MCF 10A (cell line): ENCODE results near the gene ABCG4. TPM values are rescaled to one million over a fixed set of nuclear protein-coding genes. Genes with fewer than 3 reads are reported as not detected.

Experiments used
- BruUV-seq: library from RNA; stranded (reverse); fragments of 400-500 nt; replicated peaks from 2 replicates; lab custom pipeline; 2021; lab: Mats Ljungman, UMichigan
- CTCF ChIA-PET: fragments of 300-600 bp; sonication (Branson Sonifier 250); formaldehyde crosslinking; extraction: SDS; loops from one replicate; lab custom pipeline; 2021; ENCODE audit warnings: antibody characterized with exemption, inconsistent platforms; lab: Yijun Ruan, JAX
- POLR2A ChIA-PET: fragments of 300-600, 350-650 bp; sonication (Branson Sonifier 250); formaldehyde crosslinking; extraction: SDS; loops from one replicate; lab custom pipeline; 2020; ENCODE audit warnings: antibody characterized with exemption, inconsistent platforms; lab: Yijun Ruan, JAX
- DNase-seq: peaks from one replicate; pipeline ENCODE4 v3.0.0-alpha.2; 2018; ENCODE audit not compliant: unreplicated experiment
- H3K27ac Mint-ChIP-seq: one replicate; pipeline ENCODE4 v1.8.0; 2022; ENCODE audit warnings: mild to moderate bottlenecking, low read depth, mixed read lengths; ENCODE audit not compliant: unreplicated experiment
- H3K27me3 Mint-ChIP-seq: one replicate; pipeline ENCODE4 v1.8.0; 2022; ENCODE audit warnings: mixed read lengths; ENCODE audit not compliant: insufficient read depth, unreplicated experiment
- H3K36me3 Mint-ChIP-seq: one replicate; pipeline ENCODE4 v1.8.0; 2022; ENCODE audit warnings: mild to moderate bottlenecking, moderate library complexity, mixed read lengths; ENCODE audit not compliant: insufficient read depth, unreplicated experiment
- H3K4me1 Mint-ChIP-seq: one replicate; pipeline ENCODE4 v1.8.0; 2022; ENCODE audit warnings: mixed read lengths; ENCODE audit not compliant: insufficient read depth, unreplicated experiment
- H3K4me3 Mint-ChIP-seq: one replicate; pipeline ENCODE4 v1.8.0; 2022; ENCODE audit warnings: mild to moderate bottlenecking, moderate library complexity, mixed read lengths; ENCODE audit not compliant: unreplicated experiment
- H3K9me3 Mint-ChIP-seq: one replicate; pipeline ENCODE4 v1.8.0; 2022; ENCODE audit warnings: mixed read lengths; ENCODE audit not compliant: unreplicated experiment
- intact Hi-C: fragments of 100-400 bp; cut with micrococcal nuclease; formaldehyde crosslinking; loops from 2 replicates; pipeline ENCODE4 v1.14.1; 2022
- total RNA-seq: library from RNA; stranded (reverse); gene quantifications from 2 replicates; pipeline ENCODE4 v1.2.3, GENCODE V29; 2022
- TF ChIP-seq, protein P1 (sequence below): fragments of 200-600 bp; IDR thresholded peaks from one replicate; pipeline ENCODE4 v1.8.0; 2022; ENCODE audit warnings: antibody characterized with exemption, mild to moderate bottlenecking; ENCODE audit not compliant: unreplicated experiment

ABCG4 gene
- total RNA-seq, 1 experiment from 2014 or later, result not detected

DNA sequence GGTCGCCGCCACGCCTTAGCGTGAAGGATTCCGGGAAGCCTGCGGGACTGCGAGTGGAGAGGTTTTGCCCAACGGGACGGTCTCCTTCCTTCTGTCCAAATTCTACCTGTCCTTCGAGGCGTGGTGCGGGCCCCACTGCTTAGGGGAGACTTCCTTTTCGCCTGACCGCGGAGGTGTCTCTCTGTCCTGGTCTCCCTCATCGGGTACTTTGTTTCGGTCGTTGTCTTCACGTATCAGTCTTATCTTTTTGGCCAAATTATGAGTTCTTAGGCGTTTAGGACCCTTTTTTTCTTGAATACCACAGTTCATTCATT lies 27.1 kb upstream of the ABCG4 start:
- Mint-ChIP-seq H3K4me3 (peak overlapping the region; percentile 79), H3K9me3 (no peaks in the 10 kb centered on the region), H3K27ac (peak overlapping the region; percentile 85), H3K36me3 (peaks cover 29% of the 10 kb centered on the region), H3K27me3 (no peaks in the 10 kb centered on the region), H3K4me1 (peaks cover 28% of the 10 kb centered on the region)
- DNase-seq, result no peak
- TF ChIP-seq, protein P1, sequence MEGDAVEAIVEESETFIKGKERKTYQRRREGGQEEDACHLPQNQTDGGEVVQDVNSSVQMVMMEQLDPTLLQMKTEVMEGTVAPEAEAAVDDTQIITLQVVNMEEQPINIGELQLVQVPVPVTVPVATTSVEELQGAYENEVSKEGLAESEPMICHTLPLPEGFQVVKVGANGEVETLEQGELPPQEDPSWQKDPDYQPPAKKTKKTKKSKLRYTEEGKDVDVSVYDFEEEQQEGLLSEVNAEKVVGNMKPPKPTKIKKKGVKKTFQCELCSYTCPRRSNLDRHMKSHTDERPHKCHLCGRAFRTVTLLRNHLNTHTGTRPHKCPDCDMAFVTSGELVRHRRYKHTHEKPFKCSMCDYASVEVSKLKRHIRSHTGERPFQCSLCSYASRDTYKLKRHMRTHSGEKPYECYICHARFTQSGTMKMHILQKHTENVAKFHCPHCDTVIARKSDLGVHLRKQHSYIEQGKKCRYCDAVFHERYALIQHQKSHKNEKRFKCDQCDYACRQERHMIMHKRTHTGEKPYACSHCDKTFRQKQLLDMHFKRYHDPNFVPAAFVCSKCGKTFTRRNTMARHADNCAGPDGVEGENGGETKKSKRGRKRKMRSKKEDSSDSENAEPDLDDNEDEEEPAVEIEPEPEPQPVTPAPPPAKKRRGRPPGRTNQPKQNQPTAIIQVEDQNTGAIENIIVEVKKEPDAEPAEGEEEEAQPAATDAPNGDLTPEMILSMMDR, result no peak
- intact Hi-C loops, result loop anchor here (1.0 to 2.0 kb wide), 2 partner anchors 13 to 21 kb away; partner anchors contain the start of gene DPAGT1
- TSS peak; percentile 67 for BruUV-seq
- POLR2A ChIA-PET, result interaction anchor here (0.9 to 6.7 kb wide), 15 partner anchors 9 to 252 kb away, joined by 3 to 149 read pairs (median 6); partner anchors contain the start of genes C2CD2L, DPAGT1, HMBS and VPS11
- CTCF ChIA-PET, result interaction anchor here (0.8 to 1.5 kb wide), 6 partner anchors 10 to 202 kb away, joined by 3 to 9 read pairs (median 5); no protein-coding TSS in a partner anchor

GRCh38 chr11:119125821-119126220 lies 23.0 kb upstream of the ABCG4 start:
- POLR2A ChIA-PET, result interaction anchor here (0.7 to 2.0 kb wide), 5 partner anchors 9 to 58 kb away, joined by 3 to 8 read pairs (median 4); partner anchors contain the start of genes DPAGT1 and VPS11
- no peaks in the 10 kb centered on the region for H3K9me3 Mint-ChIP-seq
- H3K36me3 Mint-ChIP-seq, result peaks cover 65% of the 10 kb centered on the region
- DNase-seq, result no peak
- CTCF ChIA-PET, result interaction anchor here (0.7 to 1.9 kb wide), 3 partner anchors 43 to 210 kb away, joined by 3 to 10 read pairs (median 4); no protein-coding TSS in a partner anchor
- BruUV-seq, result no TSS peak
- no peaks in the 10 kb centered on the region for H3K27me3 Mint-ChIP-seq
- intact Hi-C loops, result no loop called here
- peaks cover 24% of the 10 kb centered on the region for H3K4me1 Mint-ChIP-seq
- TF ChIP-seq, protein P1, result no peak
- H3K4me3 Mint-ChIP-seq, result no peak overlapping the region
- H3K27ac Mint-ChIP-seq, result no peak overlapping the region

DNA sequence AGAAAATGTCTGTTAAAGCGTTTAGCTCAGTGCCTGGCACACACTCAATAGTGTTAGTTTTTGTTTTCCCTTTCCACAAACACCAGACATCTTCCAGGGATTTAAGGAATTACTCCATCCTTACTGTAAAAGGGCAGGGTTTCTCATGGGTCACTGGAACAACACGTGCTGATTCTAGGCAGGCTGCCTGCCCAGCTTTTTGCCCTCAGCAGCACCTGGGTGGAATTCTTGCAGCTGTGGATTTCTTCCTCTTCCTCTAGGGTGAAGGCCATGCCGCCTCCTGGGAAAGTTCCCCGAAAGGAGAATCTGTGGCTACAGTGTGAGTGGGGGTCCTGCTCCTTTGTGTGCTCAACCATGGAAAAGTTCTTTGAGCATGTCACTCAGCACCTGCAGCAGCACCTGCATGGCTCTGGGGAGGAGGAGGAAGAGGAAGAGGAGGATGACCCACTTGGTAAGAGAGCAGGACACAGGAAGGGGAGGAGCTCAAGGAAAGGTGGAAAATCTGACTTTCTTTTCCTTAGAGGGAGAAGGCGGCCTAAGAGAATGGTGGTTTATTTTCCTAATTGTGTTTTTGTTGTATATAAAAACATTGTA lies 22.1 kb upstream of the ABCG4 start:
- POLR2A ChIA-PET, result interaction anchor here (0.6 to 2.0 kb wide), 8 partner anchors 8 to 96 kb away, joined by 3 to 8 read pairs (median 3); partner anchors contain the start of genes DPAGT1, SLC37A4 and VPS11

GRCh38 chr11:119130662-119131061 lies 18.2 kb upstream of the ABCG4 start:
- CTCF ChIA-PET, result interaction anchor here (0.5 kb wide), 1 partner anchor 14 kb away, joined by 3 read pairs; no protein-coding TSS in a partner anchor
- no peak overlapping the region for H3K4me3 Mint-ChIP-seq
- POLR2A ChIA-PET, result no interaction called here
- intact Hi-C loops, result no loop called here
- DNase-seq, result no peak
- H3K4me1 Mint-ChIP-seq, result peaks cover 7% of the 10 kb centered on the region
- H3K27ac Mint-ChIP-seq, result no peak overlapping the region
- BruUV-seq, result no TSS peak
- H3K9me3 Mint-ChIP-seq, result no peaks in the 10 kb centered on the region
- TF ChIP-seq, protein P1, result no peak
- peaks cover 79% of the 10 kb centered on the region for H3K36me3 Mint-ChIP-seq
- H3K27me3 Mint-ChIP-seq, result no peaks in the 10 kb centered on the region

More for the DNA sequence above, 22.1 kb upstream of the ABCG4 start:
- peaks cover 73% of the 10 kb centered on the region for H3K36me3 Mint-ChIP-seq
- intact Hi-C loops, result no loop called here
- H3K4me3 Mint-ChIP-seq, result no peak overlapping the region
- H3K9me3 Mint-ChIP-seq, result no peaks in the 10 kb centered on the region
- no TSS peak for BruUV-seq
- CTCF ChIA-PET, result interaction anchor here (0.8 to 1.9 kb wide), 4 partner anchors 19 to 197 kb away, joined by 3 to 10 read pairs (median 4); no protein-coding TSS in a partner anchor
- H3K27ac Mint-ChIP-seq, result no peak overlapping the region
- H3K4me1 Mint-ChIP-seq, result peaks cover 22% of the 10 kb centered on the region
- DNase-seq, result no peak
- no peaks in the 10 kb centered on the region for H3K27me3 Mint-ChIP-seq
- TF ChIP-seq, protein P1, result no peak
